Motor neuron (in vitro differentiated cells): ENCODE data around the gene FBXW11. TPM values are rescaled to one million over a fixed set of nuclear protein-coding genes. Genes with fewer than 3 reads are reported as not detected.
A peak's percentile ranks its signal among the peaks of the same experiment; 100 is the strongest.
"Not testable (repeated sequence)": the region's sequence is repeated elsewhere in the genome, so short reads cannot be mapped to it uniquely, and the experiment has no call there.

Experiments
- ATAC-seq, 8 experiments: fragments of 200-7000 bp; cut with Tn5 transposase; replicated peaks in 6 of 8; 2 replicates each; pipeline ENCODE4 v1.8.0; 2021; ENCODE audit warnings: mild to moderate bottlenecking in 8 of 8, moderate library complexity in 8 of 8
- H3K27ac ChIP-seq, 2 donors: fragments of 250-450 bp; sonication (Bioruptor Pico); 2 replicates each; pipeline ENCODE4 v1.9.0; 2021; ENCODE audit warnings: antibody characterized with exemption in 2 of 2, mild to moderate bottlenecking in 2 of 2, moderate library complexity in 1 of 2
- H3K4me1 ChIP-seq, 2 donors: fragments of 250-450 bp; sonication (Bioruptor Pico); replicated peaks in 1 of 2; 2 replicates each; pipeline ENCODE4 v1.6.1; 2021; ENCODE audit warnings: antibody characterized with exemption in 2 of 2, mild to moderate bottlenecking in 2 of 2, moderate library complexity in 1 of 2
- H3K4me3 ChIP-seq, 5 donors: fragments of 250-450 bp; sonication (Bioruptor Pico); 2 replicates each; pipeline ENCODE4 v1.9.0; 2021; ENCODE audit warnings: antibody characterized with exemption in 5 of 5, mild to moderate bottlenecking in 5 of 5, moderate library complexity in 4 of 5
- WGBS, 10 experiments: fragments of 450-650 bp; shearing (Covaris generic); methylation state at CpG; one replicate each; pipeline ENCODE4 v1.0.0; 2022; 5-methylcytosine and 5-hydroxymethylcytosine counted together
- in situ Hi-C, 9 experiments: fragments of 400-800 bp; cut with MboI; loops; one replicate each; pipeline ENCODE4 v1.15.0; 2021; ENCODE audit warnings: low sequenced_read_pairs in 9 of 9, low pct_unique_long_range_greater_than_20kb in 2 of 9; ENCODE audit not compliant: unreplicated experiment in 9 of 9
- total RNA-seq, 8 experiments: library from RNA; unstranded; fragments of 300-600 nt; gene quantifications; 2 replicates each; pipeline versions ENCODE4 v1.2.3 to v1.2.4, GENCODE V29; 2022

FBXW11 gene
- total RNA-seq, 8 experiments from 2014 or later = 43.5 to 86.7 (median 58.9) TPM

- in situ Hi-C loops = loop anchor here in 1 of 9 experiments (25.0 kb wide), 1 partner anchor 96 kb away; no protein-coding TSS in a partner anchor
- WGBS, 10 experiments = 71% methylated on average over 1 of the region's 5 CpGs; no CpG with 5 or more reads in 9 of the 10 experiments
- not testable (repeated sequence) for H3K4me1 ChIP-seq, H3K4me3 ChIP-seq, H3K27ac ChIP-seq, ATAC-seq
Measured at GRCh38 chr5:171941275-171941674, 65.2 kb downstream of the FBXW11 start.

GRCh38 chr5:171939951-171940350 lies 66.5 kb downstream of the FBXW11 start:
- H3K4me1 ChIP-seq = peaks cover 2 to 3% of the 10 kb centered on the region in 2 donors
- H3K4me3 ChIP-seq = no peak overlapping the region
- WGBS, 10 experiments = 93 to 100% (median 100%) methylated on average over 1 to 3 of the region's 3 CpGs; no CpG with 5 or more reads in 2 of the 10 experiments
- in situ Hi-C loops = loop anchor here in 1 of 9 experiments (25.0 kb wide), 1 partner anchor 97 kb away; no protein-coding TSS in a partner anchor
- ATAC-seq = no peak
- H3K27ac ChIP-seq = no peak overlapping the region

- peaks cover 2 to 3% of the 10 kb centered on the region in 2 donors for H3K4me1 ChIP-seq
- in situ Hi-C loops = loop anchor here in 1 of 9 experiments (25.0 kb wide), 1 partner anchor 99 kb away; no protein-coding TSS in a partner anchor
- H3K27ac ChIP-seq = no peak overlapping the region
- no peak overlapping the region for H3K4me3 ChIP-seq
- ATAC-seq = no peak
Measured at GRCh38 chr5:171938358-171938757, 68.1 kb downstream of the FBXW11 start.

- WGBS, 10 experiments = 83 to 100% (median 96%) methylated on average over 1 to 4 of the region's 4 CpGs; no CpG with 5 or more reads in 3 of the 10 experiments
- Histone ChIP-seq H3K27ac (no peak overlapping the region), H3K4me3 (no peak overlapping the region), H3K4me1 (peaks cover 1 to 2% of the 10 kb centered on the region in 2 donors)
- in situ Hi-C loops = loop anchor here in 1 of 9 experiments (25.0 kb wide), 1 partner anchor 100 kb away; no protein-coding TSS in a partner anchor
- ATAC-seq = no peak
Measured at GRCh38 chr5:171937351-171937750, 69.1 kb downstream of the FBXW11 start.

- H3K27ac ChIP-seq = no peak overlapping the region
- 86 to 100% (median 98%) methylated on average over 1 to 5 of the region's 5 CpGs for WGBS, 10 experiments
- in situ Hi-C loops = loop anchor here in 1 of 9 experiments (25.0 kb wide), 1 partner anchor 103 kb away; no protein-coding TSS in a partner anchor
- ATAC-seq = no peak
- no peak overlapping the region for H3K4me3 ChIP-seq
- no peaks in the 10 kb centered on the region for H3K4me1 ChIP-seq
Measured at GRCh38 chr5:171934586-171934985, 71.9 kb downstream of the FBXW11 start.

GRCh38 chr5:171931163-171931562 lies 75.3 kb downstream of the FBXW11 start:
- 75 to 100% (median 96%) methylated on average over 1 to 2 of the region's 2 CpGs; no CpG with 5 or more reads in 1 of the 10 experiments for WGBS, 10 experiments
- in situ Hi-C loops = loop anchor here in 1 of 9 experiments (25.0 kb wide), 1 partner anchor 106 kb away; no protein-coding TSS in a partner anchor
- H3K4me3 ChIP-seq = no peak overlapping the region
- H3K27ac ChIP-seq = no peak overlapping the region
- H3K4me1 ChIP-seq = no peaks in the 10 kb centered on the region
- no peak for ATAC-seq

GRCh38 chr5:171927345-171927941 lies 79.0 kb downstream of the FBXW11 start:
- in situ Hi-C loops = loop anchor here in 1 of 9 experiments (25.0 kb wide), 1 partner anchor 110 kb away; no protein-coding TSS in a partner anchor
- WGBS, 10 experiments = 14 to 96% (median 82%) methylated on average over 2 to 3 of the region's 3 CpGs
- ATAC-seq = no peak
- no peak overlapping the region for H3K4me3 ChIP-seq
- no peak overlapping the region for H3K27ac ChIP-seq
- H3K4me1 ChIP-seq = no peaks in the 10 kb centered on the region

GRCh38 chr5:171926311-171926710 lies 80.1 kb downstream of the FBXW11 start:
- in situ Hi-C loops = loop anchor here in 1 of 9 experiments (25.0 kb wide), 1 partner anchor 111 kb away; no protein-coding TSS in a partner anchor
- Histone ChIP-seq H3K4me1 (no peaks in the 10 kb centered on the region), H3K4me3 (no peak overlapping the region), H3K27ac (no peak overlapping the region)
- ATAC-seq = no peak
- WGBS, 10 experiments = 82 to 100% (median 92%) methylated on average over 1 to 8 of the region's 8 CpGs; no CpG with 5 or more reads in 4 of the 10 experiments

GRCh38 chr5:171924493-171925122 lies 81.8 kb downstream of the FBXW11 start:
- Histone ChIP-seq H3K27ac (no peak overlapping the region), H3K4me3 (no peak overlapping the region), H3K4me1 (no peaks in the 10 kb centered on the region)
- 86 to 100% (median 97%) methylated on average over 4 to 7 of the region's 25 CpGs; no CpG with 5 or more reads in 5 of the 10 experiments for WGBS, 10 experiments
- no peak for ATAC-seq
- in situ Hi-C loops = loop anchor here in 4 of 9 experiments (25.0 kb wide), 2 partner anchors 113 to 512 kb away; partner anchors contain the start of gene FGF18 (in 2 of the 4)

GRCh38 chr5:171920765-171921391 lies 85.6 kb downstream of the FBXW11 start:
- 81 to 100% (median 91%) methylated on average over 4 to 6 of the region's 6 CpGs for WGBS, 10 experiments
- peak in 1 of 8 experiments; percentile 24 for ATAC-seq
- in situ Hi-C loops = loop anchor here in 3 of 9 experiments (25.0 kb wide), 2 partner anchors 116 to 509 kb away; partner anchors contain the start of gene FGF18 (in 2 of the 3)

GRCh38 chr5:171915700-171916099 lies 90.7 kb downstream of the FBXW11 start:
- H3K4me1 ChIP-seq, H3K4me3 ChIP-seq, ATAC-seq, H3K27ac ChIP-seq: not testable (repeated sequence)
- in situ Hi-C loops = loop anchor here in 3 of 9 experiments (25.0 kb wide), 2 partner anchors 122 to 503 kb away; partner anchors contain the start of gene FGF18 (in 2 of the 3)
- 100% methylated on average over 1 of the region's 4 CpGs; no CpG with 5 or more reads in 9 of the 10 experiments for WGBS, 10 experiments

More at GRCh38 chr5:171920765-171921391, 85.6 kb downstream of the FBXW11 start:
- H3K4me3 ChIP-seq = no peak overlapping the region
- H3K4me1 ChIP-seq = no peaks in the 10 kb centered on the region
- no peak overlapping the region for H3K27ac ChIP-seq

- WGBS, 10 experiments = 60 to 100% (median 84%) methylated on average over 1 to 5 of the region's 5 CpGs
- Histone ChIP-seq H3K4me1 (peaks cover 0 to 9% of the 10 kb centered on the region in 2 donors), H3K27ac (no peak overlapping the region), H3K4me3 (no peak overlapping the region)
- no peak for ATAC-seq
- in situ Hi-C loops = loop anchor here in 3 of 9 experiments (25.0 kb wide), 2 partner anchors 122 to 503 kb away; partner anchors contain the start of gene FGF18 (in 2 of the 3)
Measured at GRCh38 chr5:171914726-171915338, 91.6 kb downstream of the FBXW11 start.
